ENCODE measurements around the gene KCNK10. TPM values are rescaled to one million over a fixed set of nuclear protein-coding genes. Genes with fewer than 3 reads are reported as not detected.

The KCNK10 gene
- total and polyA plus RNA-seq, 2 donors (not counting 1 experiment from before 2014, with no cell fraction given): 0.20 TPM; not detected in 1

GRCh38 chr14:88289996-88290395 is 33.1 kb downstream of the KCNK10 start:
- Histone ChIP-seq H3K36me3 (replicated peaks in 1 of 2; ENCODE audit: control extremely low read depth in 1 of 2, control insufficient read depth in 1 of 2, extremely low read depth in 1 of 2, insufficient read depth in 2 of 2, low read length in 1 of 2) (no peaks in the 10 kb centered on the region), H3K9ac (ENCODE audit: low read length) (no peak overlapping the region), H3K79me2 (ENCODE audit: control insufficient read depth, insufficient read depth, low read length) (no peaks in the 10 kb centered on the region), H4K20me1 (ENCODE audit: control insufficient read depth, insufficient read depth, low read length, poor library complexity, severe bottlenecking) (no peaks in the 10 kb centered on the region), H3K9me3 (ENCODE audit: control extremely low read depth in 1 of 3, control insufficient read depth in 2 of 3, insufficient read depth in 1 of 3, low read length in 2 of 3) (no peaks in the 10 kb centered on the region), H3K4me3 (ENCODE audit: control extremely low read depth in 1 of 5, extremely low read depth in 1 of 5, insufficient read depth in 1 of 5, low read depth in 2 of 5, low read length in 4 of 5) (no peak overlapping the region), H2AFZ (ENCODE audit: insufficient read depth, low read depth, low read length, poor library complexity, severe bottlenecking) (no peak overlapping the region), H3K27ac (ENCODE audit: low read length in 2 of 2) (no peak overlapping the region), H3K27me3 (replicated peaks in 1 of 4; ENCODE audit: control extremely low read depth in 1 of 4, control insufficient read depth in 3 of 4, insufficient read depth in 4 of 4, low read length in 3 of 4) (peaks cover 0 to 8% (median 3%) of the 10 kb centered on the region in 4 experiments), H3K4me2 (replicated peaks; ENCODE audit: low read depth, low read length, poor library complexity, severe bottlenecking) (no peak overlapping the region), H3K4me1 (ENCODE audit: control insufficient read depth in 2 of 2, insufficient read depth in 2 of 2, low read length in 2 of 2) (no peaks in the 10 kb centered on the region)
- DNase-seq (no peak), ATAC-seq (ENCODE audit: low read depth) (no peak)
- intact Hi-C loops (cut with micrococcal nuclease): no loop called here
- no peaks in the 10 kb centered on the region for H3K4me1 Mint-ChIP-seq
- no peak overlapping the region for H3K4me3 Mint-ChIP-seq
- CTCF ChIA-PET: no interaction called here
- H3K27ac Mint-ChIP-seq: no peak overlapping the region
- TF ChIP-seq EZH2 (IDR thresholded peaks at IDR 0.05; ENCODE audit: borderline replicate concordance, insufficient read depth, low read depth, low read length, poor library complexity, severe bottlenecking): no peak
- no peak for TF ChIP-seq CTCF (IDR thresholded peaks at IDR 0.05)
- 83% methylated on average over 1 of the region's 3 CpGs for WGBS (ENCODE audit: insufficient coverage)
- POLR2A ChIA-PET: no interaction called here
- no peaks in the 10 kb centered on the region for H3K9me3 Mint-ChIP-seq (ENCODE audit: insufficient read depth)
- peaks cover 32% of the 10 kb centered on the region for H3K27me3 Mint-ChIP-seq

GRCh38 chr14:88289234-88289633 is 33.8 kb downstream of the KCNK10 start:
- no peak overlapping the region for H3K4me2 ChIP-seq (replicated peaks; ENCODE audit: low read depth, low read length, poor library complexity, severe bottlenecking)
- H4K20me1 ChIP-seq (ENCODE audit: control insufficient read depth, insufficient read depth, low read length, poor library complexity, severe bottlenecking): no peaks in the 10 kb centered on the region
- H3K9me3 ChIP-seq (ENCODE audit: control extremely low read depth in 1 of 3, control insufficient read depth in 2 of 3, insufficient read depth in 1 of 3, low read length in 2 of 3): no peaks in the 10 kb centered on the region
- Mint-ChIP-seq H3K4me1 (no peaks in the 10 kb centered on the region), H3K9me3 (ENCODE audit: insufficient read depth) (no peaks in the 10 kb centered on the region), H3K27ac (no peak overlapping the region), H3K27me3 (peaks cover 33% of the 10 kb centered on the region), H3K4me3 (no peak overlapping the region)
- DNase-seq (no peak), ATAC-seq (ENCODE audit: low read depth) (no peak)
- no peaks in the 10 kb centered on the region for H3K36me3 ChIP-seq (replicated peaks in 1 of 2; ENCODE audit: control extremely low read depth in 1 of 2, control insufficient read depth in 1 of 2, extremely low read depth in 1 of 2, insufficient read depth in 2 of 2, low read length in 1 of 2)
- H3K79me2 ChIP-seq (ENCODE audit: control insufficient read depth, insufficient read depth, low read length): no peaks in the 10 kb centered on the region
- POLR2A ChIA-PET: no interaction called here
- no peak overlapping the region for H3K9ac ChIP-seq (ENCODE audit: low read length)
- TF ChIP-seq EZH2 (IDR thresholded peaks at IDR 0.05; ENCODE audit: borderline replicate concordance, insufficient read depth, low read depth, low read length, poor library complexity, severe bottlenecking): no peak
- TF ChIP-seq CTCF (IDR thresholded peaks at IDR 0.05): no peak
- H3K4me3 ChIP-seq (ENCODE audit: control extremely low read depth in 1 of 5, extremely low read depth in 1 of 5, insufficient read depth in 1 of 5, low read depth in 2 of 5, low read length in 4 of 5): no peak overlapping the region
- peaks cover 0 to 10% (median 1%) of the 10 kb centered on the region in 4 experiments for H3K27me3 ChIP-seq (replicated peaks in 1 of 4; ENCODE audit: control extremely low read depth in 1 of 4, control insufficient read depth in 3 of 4, insufficient read depth in 4 of 4, low read length in 3 of 4)
- no peaks in the 10 kb centered on the region for H3K4me1 ChIP-seq (ENCODE audit: control insufficient read depth in 2 of 2, insufficient read depth in 2 of 2, low read length in 2 of 2)
- CTCF ChIA-PET: no interaction called here
- H3K27ac ChIP-seq (ENCODE audit: low read length in 2 of 2): no peak overlapping the region
- intact Hi-C loops (cut with micrococcal nuclease): no loop called here
- no peak overlapping the region for H2AFZ ChIP-seq (ENCODE audit: insufficient read depth, low read depth, low read length, poor library complexity, severe bottlenecking)
